GM18951 (cell line): ENCODE data around the gene PYGL.
"Not testable (repeated sequence)": the region's sequence is repeated elsewhere in the genome, so short reads cannot be mapped to it uniquely, and the experiment has no call there.

Experiments
- POLR2A ChIP-seq: IDR thresholded peaks from 4 replicates; pipeline ENCODE4 v1.6.1; 2011; ENCODE audit warnings: mild to moderate bottlenecking; ENCODE audit not compliant: insufficient read length, insufficient read depth; ENCODE audit errors: extremely low read depth
- in situ Hi-C: fragments of 300-500 bp; cut with MboI; formaldehyde crosslinking; loops from one replicate; pipeline ENCODE4 v1.12.0; 2022; ENCODE audit warnings: low sequenced_read_pairs, mixed read lengths, inconsistent platforms; ENCODE audit not compliant: unreplicated experiment

The PYGL gene

DNA sequence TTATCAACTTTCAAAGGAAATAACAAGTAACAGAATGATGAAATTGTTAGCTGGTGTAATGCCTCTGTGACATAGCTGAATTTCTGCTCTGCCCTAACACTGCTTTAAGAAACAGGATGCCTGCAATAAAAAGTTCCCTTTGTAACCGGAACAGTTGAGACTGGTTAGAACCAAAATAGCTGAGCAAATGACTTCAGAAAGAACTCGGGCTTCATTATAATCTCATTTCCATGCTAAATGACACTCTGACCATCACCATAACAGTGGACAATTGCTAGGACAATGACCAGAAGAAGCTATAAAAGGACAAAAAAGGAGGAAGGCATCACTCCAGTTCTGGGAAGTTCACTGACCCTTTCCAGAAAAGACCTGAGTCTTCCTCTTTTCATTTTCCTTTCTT, 23.5 kb upstream of the PYGL start:
- TF ChIP-seq POLR2A = no peak
- in situ Hi-C loops = no loop called here

DNA sequence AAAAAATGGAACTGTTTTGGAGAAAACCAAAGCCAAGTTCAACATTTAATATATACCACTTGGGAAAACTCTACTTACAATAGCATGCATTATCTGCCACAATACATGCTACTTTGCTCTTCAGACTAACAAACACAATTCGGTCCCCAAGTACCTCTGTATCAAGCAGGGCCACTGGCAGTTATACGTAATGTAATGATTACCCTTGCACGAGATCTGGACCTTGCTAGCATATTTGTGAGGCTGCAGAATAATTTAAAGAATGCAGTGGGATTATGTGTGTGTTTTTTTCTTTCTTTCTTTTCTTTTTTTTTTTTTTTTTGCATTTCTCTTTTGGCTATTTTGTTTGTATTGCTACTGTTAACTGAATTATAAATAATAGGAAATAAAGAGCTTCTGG, 22.8 kb upstream of the PYGL start:
- no peak for TF ChIP-seq POLR2A

DNA sequence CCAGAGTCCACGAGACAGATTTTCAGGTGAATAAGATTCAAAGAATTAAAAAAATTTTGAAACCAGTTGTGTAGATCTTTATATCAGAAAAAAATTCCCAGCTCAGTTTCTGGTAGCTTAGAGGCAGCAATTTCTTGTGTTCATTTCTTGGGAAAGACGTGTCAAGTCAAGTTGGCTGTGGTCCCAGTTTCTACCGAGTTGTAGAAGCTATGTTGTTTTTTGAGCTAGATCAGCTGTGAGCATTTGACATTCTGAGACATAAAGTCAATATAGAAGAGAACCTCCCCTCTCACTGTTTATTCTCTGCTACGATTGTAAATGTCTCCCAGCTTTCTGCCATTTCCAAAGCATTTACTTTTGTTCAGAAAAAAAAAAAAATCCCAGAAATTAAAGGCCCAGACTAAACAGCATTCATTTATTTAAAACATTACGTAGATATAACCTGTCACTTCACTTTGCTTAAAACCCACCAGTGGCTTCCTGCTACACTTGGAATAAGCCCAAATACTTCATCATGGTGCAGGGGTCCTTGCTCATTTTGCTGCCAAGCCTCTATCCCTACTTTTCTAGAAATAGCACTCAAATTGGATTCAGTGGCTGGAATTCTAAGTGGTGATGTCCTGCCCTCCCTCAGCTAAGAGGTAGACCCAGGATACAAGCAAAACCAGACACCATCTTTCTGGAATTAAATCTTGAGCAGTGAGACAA, 20.6 kb upstream of the PYGL start:
- in situ Hi-C loops = no loop called here
- TF ChIP-seq POLR2A = no peak

More for the DNA sequence above, 22.8 kb upstream of the PYGL start:
- in situ Hi-C loops = no loop called here

DNA sequence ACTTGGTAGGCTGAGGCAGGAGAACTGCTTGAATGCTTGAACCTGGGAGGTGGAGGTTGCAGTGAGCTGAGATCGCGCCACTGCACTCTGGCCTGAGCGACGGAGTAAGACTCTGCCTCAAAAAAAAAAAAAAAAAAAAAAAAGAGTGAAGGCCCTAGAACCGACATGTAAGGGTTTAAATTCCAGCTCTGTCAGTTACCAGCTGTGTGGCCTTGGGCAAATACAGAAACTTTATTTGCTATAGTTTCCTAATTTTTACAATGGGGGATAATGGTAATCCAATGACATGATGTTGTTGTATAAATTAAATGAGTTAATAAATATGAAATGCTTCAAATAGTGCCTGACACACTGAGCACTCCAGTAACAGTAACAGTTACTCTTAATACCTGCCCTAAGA, 19.6 kb upstream of the PYGL start:
- in situ Hi-C loops = no loop called here
- no peak for TF ChIP-seq POLR2A

DNA sequence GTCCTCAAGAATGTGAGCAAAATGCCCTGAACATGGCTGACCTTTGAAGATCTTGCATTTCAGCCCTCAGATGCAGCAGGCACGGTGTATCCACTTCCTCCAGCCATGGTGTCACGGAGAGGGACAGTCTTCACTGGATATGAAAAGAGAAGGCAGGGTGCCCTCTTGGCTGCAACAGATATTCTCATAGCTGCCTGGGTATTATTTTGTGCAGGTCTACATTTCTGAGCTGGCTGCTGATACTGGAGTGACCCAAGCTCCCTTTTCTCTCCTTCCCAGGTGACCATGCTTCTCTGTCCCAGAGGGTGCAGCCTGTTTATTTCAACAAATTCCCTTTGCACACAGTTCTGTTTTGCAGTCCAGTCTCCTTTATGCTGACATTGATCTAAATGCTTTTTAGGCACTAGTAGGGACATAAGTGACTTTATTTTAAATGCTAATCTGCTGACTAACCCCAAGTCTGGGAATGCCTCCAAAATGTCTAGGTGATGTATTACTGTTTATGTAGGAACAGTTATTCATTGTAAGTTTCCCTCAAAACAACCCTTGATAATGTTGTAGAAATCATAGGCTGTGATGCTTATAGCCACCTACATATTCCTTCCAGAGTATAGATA, 17.4 kb upstream of the PYGL start:
- no peak for TF ChIP-seq POLR2A
- in situ Hi-C loops = no loop called here

DNA sequence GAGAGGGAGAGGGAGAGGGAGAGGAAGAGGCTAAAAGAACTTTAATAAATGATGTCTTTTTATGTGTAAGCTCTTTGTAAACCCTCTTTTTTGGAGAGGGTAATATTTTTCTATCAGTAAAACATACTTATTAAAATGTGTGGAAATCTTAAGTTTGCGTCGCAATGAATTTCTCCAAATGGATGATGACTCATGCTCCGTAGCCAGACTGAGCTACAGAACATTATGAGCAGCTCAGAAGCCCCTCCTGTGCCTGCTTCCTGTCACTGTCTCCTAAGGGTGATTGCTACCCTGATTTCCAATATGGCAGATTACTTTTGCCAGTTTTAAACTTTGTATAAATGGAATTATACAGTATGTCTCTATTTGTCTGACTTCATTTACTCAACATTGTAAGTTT, 13.0 kb upstream of the PYGL start:
- in situ Hi-C loops = no loop called here
- no peak for TF ChIP-seq POLR2A

DNA sequence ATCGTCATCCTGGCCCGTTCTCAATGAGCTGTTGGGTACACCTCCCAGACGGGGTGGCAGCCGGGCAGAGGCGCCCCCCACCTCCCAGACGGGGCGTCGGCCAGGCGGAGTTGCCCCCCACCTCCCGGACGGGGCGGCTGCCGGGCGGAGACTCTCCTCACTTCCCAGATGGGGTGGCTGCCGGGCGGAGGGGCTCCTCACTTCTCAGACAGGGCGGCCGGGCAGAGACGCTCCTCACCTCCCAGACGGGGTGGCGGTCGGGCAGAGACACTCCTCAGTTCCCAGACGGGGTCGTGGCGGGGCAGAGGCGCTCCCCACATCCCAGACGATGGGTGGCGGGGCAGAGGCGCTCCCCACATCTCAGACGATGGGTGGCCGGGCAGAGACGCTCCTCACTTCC, 12.1 kb upstream of the PYGL start:
- in situ Hi-C loops = not testable (repeated sequence)

DNA sequence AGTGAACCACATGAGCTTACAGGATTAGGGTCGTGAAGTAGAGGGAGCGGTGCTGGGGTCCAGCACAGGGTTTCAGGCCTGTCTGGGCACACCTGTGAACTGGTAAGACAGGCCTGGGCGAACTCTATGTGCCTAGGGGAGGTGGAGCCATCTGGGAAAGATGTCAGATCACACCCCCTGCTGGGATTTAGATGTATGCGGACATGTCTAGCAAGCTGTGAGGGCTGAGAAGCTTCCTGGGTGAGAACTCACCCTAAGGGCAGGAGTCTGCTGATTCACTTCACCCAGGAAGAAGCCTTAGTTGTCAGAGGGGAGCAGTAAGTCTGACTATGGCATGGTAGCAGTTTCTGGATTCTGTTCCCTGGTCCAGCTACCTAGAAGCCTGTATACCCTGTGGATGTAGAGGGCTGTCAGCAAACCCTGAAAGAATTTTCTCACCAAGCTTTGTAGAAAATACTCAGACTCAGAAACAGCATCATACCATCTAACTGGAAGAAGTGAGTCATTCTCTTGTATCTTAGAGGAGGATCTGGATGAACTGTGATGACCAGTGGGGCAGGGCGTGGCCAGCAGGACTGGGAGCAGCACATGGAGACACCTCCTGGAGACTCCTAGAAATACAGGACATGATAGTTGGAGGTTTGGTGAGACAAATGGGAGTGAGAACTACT, 11.2 kb upstream of the PYGL start:
- in situ Hi-C loops = no loop called here
- TF ChIP-seq POLR2A = no peak

DNA sequence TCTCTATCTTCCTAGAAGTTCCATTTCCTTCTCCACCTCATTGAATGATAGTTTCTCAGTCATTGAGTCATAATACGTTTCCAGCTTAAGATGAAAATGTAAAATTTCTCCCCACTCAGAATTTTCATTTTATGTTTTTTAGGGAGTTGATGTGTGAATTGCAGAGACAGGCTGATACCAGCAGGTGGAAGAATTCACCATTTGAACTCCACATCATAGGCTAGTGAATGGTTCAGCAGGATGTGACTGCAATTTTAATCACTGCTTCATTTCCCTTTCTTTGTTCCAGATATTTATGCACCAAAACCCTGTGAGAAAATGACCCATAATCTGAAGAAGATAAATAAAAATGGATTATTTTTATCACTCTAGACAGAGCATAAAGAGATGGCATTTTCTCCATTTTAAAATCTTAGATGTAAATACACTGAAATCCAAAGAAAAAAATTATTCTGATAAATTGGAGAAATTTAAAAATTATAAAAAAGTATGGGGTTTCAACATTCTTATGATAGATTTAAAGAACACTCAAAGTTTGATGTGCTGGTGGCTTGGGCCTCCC, 10.6 kb upstream of the PYGL start:
- in situ Hi-C loops = no loop called here
- no peak for TF ChIP-seq POLR2A

DNA sequence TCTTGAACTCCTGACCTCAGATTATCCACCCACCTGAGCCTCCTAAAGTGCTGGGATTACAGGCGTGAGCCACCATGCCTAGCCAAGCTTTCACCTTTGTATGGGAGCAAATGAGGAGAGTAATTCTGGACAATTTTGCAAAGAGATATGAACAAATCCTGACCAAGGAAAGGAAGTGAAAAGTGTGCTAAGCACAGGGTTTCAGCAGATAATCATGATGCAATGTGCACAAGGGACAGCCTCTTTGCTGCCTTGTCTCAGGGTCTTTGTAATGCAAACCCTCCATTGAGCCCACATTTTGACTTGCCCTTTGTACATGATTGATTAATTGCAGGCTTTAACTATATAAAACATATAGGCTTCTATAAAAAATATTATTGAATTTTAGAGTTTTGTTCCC, 9.2 kb upstream of the PYGL start:
- in situ Hi-C loops = no loop called here
- TF ChIP-seq POLR2A = no peak

DNA sequence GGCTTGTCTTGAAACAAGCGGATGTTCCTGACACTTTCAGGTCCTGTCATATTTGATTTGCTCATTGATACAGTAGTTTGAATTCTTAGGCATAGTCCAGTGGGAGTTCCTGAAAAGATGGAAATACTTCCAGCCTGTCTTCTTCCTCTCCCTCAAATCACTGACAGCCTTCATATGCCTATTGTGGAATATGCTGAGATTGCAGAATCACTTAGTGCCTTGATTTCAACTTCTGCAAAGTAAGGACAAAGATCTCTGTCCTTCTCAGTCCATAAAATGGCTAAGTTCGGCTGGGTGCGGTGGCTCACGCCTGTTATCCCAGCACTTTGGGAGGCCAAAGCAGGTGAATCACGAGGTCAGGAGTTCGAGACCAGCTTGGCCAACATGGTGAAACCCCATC, 6.7 kb upstream of the PYGL start:
- in situ Hi-C loops = no loop called here

DNA sequence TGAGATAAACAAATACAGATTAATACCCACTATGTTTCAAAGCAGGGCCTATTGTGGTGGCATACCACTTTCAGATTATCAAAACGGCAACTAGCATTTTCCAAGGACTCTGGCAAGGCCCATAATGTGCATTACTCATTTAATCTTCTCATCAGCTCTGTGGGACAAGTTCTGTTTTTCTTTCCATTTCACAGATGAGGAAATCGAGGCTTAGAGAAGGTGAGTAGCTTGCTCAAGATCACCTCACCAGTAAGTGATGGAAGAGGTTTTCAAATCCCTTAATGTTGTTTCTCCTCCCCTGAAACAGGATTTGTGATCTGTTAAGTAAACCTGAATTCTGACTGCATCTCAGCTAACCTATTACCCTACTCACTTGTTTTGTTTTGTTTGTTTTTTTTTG, 3.9 kb upstream of the PYGL start:
- TF ChIP-seq POLR2A = no peak
- in situ Hi-C loops = no loop called here

More for the DNA sequence above, 6.7 kb upstream of the PYGL start:
- TF ChIP-seq POLR2A = no peak

DNA sequence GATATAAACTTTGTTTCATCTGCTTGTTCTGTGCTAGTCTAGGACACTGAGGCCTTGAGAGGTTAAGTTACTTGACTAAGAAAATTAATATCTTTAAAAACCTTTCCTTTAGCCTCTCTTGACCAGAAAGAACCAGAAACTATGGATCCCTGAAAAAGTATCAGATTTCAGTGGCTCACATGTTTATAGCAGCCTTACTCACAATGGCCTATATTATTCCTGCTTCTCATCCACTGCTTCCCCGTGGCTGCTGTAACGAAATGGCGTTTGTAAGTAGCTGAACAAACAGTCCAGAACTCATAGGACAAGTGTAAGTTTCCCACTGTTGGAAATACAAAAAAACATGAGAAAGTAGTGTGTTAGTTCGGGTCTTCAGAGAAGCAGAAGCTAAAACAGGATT, 3.2 kb upstream of the PYGL start:
- no peak for TF ChIP-seq POLR2A
- in situ Hi-C loops = no loop called here
